ENCODE data around the gene EAPP. TPM values are rescaled to one million over a fixed set of nuclear protein-coding genes. Genes with fewer than 3 reads are reported as not detected.

The EAPP gene
- total and polyA plus RNA-seq, 11 donors: 11.4 to 28.5 (median 19.5) TPM

DNA sequence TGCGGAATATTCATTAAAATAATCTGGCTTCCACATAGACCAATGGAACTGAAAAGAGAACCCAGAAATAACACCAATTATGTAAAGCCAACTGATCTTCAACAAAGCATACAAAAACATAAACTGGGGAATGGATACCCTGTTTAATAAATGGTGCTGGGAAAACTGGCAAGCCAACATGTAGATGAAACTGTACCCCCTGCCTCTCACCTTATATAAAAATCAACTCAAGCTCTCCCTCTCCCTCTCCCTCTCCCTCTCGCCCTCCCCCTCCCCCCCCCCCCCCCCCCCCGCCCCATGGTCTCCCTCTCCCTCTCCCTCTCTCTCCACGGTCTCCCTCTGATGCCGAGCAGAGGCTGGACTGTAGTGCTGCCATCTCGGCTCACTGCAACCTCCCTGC lies 64.3 kb downstream of the EAPP start:
- ATAC-seq: no peak
- intact Hi-C loops (cut with DNase I): no loop called here
- TF ChIP-seq POLR2A (IDR thresholded peaks at IDR 0.05): no peak
- TF ChIP-seq, protein P1, sequence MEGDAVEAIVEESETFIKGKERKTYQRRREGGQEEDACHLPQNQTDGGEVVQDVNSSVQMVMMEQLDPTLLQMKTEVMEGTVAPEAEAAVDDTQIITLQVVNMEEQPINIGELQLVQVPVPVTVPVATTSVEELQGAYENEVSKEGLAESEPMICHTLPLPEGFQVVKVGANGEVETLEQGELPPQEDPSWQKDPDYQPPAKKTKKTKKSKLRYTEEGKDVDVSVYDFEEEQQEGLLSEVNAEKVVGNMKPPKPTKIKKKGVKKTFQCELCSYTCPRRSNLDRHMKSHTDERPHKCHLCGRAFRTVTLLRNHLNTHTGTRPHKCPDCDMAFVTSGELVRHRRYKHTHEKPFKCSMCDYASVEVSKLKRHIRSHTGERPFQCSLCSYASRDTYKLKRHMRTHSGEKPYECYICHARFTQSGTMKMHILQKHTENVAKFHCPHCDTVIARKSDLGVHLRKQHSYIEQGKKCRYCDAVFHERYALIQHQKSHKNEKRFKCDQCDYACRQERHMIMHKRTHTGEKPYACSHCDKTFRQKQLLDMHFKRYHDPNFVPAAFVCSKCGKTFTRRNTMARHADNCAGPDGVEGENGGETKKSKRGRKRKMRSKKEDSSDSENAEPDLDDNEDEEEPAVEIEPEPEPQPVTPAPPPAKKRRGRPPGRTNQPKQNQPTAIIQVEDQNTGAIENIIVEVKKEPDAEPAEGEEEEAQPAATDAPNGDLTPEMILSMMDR (IDR thresholded peaks at IDR 0.05): no peak

DNA sequence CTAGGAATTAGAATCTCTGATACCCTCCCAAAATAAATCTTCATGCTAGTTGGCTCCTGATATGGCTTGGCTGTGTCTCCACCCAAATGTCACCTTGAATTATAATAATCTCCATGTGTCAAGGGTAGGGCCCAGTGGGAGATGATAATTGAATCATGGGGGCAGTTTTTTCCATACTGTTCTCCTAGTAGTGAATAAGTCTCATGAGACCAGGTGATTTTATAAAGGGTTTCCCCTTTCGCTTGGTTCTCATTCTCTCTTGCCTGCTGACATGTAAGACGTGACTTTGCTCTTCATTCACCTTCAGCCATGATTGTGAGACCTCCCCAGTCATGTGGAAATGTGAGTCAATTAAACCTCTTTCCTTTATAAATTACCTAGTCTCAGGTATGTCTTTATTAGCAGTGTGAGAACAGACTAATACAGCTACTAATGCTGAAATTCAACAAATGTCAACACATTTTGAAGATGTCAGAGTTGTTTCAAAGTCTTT lies 65.3 kb downstream of the EAPP start:
- Histone ChIP-seq H3K36me3 (no peaks in the 10 kb centered on the region), H3K4me1 (no peaks in the 10 kb centered on the region), H3K27me3 (no peaks in the 10 kb centered on the region), H3K9me3 (no peaks in the 10 kb centered on the region), H3K27ac (no peak overlapping the region), H3K4me3 (no peak overlapping the region)
- ATAC-seq (no peak), DNase-seq (no peak)
- intact Hi-C loops (cut with DNase I): no loop called here
- TF ChIP-seq POLR2A (IDR thresholded peaks at IDR 0.05): no peak
- TF ChIP-seq, protein P1 (IDR thresholded peaks at IDR 0.05): no peak
- WGBS, 4 donors: 79 to 84% (median 83%) methylated on average over 2 of the region's 2 CpGs

More for the DNA sequence above, 64.3 kb downstream of the EAPP start:
- Histone ChIP-seq H3K4me3 (no peak overlapping the region), H3K36me3 (no peaks in the 10 kb centered on the region), H3K27me3 (no peaks in the 10 kb centered on the region), H3K4me1 (no peaks in the 10 kb centered on the region), H3K9me3 (no peaks in the 10 kb centered on the region), H3K27ac (no peak overlapping the region)
- no peak for DNase-seq
- WGBS, 4 donors: 80 to 88% (median 84%) methylated on average over 4 to 5 of the region's 6 CpGs

DNA sequence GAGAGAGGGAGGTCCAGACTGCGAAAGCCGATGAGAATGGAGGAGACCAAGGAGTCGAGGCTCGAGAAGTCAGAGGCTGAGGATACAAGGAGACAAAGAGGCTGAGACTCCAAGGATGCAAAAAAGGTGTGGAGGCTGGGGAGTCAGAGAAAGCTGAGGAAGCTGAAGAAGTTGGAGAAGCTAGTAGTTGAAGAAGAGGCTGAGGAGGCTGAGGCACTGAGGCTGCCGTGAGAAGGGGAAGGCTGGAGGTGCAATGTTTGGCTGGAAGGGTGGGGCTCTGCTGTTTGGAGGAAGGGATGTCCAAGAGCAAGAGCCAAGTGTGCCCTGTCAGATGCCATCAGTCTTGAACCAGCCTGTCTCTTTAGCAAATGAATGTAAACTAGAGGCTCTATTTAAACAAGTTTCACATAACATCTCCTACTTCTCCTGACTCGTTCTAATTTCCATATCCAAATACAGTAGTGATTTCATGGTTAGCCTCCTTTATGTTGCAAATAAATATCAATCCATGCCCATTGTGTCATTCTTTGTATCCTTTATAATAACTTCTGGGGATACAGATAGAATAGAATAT lies 66.7 kb downstream of the EAPP start:
- H3K4me1 ChIP-seq: no peaks in the 10 kb centered on the region
- DNase-seq (no peak), ATAC-seq (no peak)
- WGBS, 4 donors: 79 to 91% (median 87%) methylated on average over 6 of the region's 6 CpGs
- no peak for TF ChIP-seq POLR2A (IDR thresholded peaks at IDR 0.05)
- TF ChIP-seq, protein P1 (IDR thresholded peaks at IDR 0.05): no peak
- no peak overlapping the region for H3K4me3 ChIP-seq
- intact Hi-C loops (cut with DNase I): no loop called here
- no peak overlapping the region for H3K27ac ChIP-seq
- no peaks in the 10 kb centered on the region for H3K27me3 ChIP-seq
- H3K36me3 ChIP-seq: no peaks in the 10 kb centered on the region
- no peaks in the 10 kb centered on the region for H3K9me3 ChIP-seq

DNA sequence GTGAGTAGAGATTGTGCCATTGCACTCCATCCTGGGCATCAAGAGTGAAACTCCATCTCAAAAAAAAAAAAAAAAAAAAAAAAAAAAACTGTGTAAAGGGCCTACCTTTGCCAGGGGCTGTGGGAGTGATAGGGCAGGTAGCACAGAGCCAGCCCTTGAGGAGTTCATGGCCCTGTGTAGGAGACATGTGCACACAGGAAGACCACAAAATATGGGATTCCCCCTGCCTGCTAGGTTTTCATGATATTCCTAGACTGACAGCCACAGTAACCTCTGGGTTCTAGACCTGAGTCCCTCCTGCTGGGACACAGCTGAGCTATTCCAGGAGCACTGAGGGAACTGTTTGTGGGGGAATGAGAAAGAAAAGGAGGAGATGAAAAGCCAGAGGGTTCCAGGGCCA lies 69.2 kb downstream of the EAPP start:
- Histone ChIP-seq H3K27ac (no peak overlapping the region), H3K4me3 (no peak overlapping the region), H3K27me3 (no peaks in the 10 kb centered on the region), H3K9me3 (no peaks in the 10 kb centered on the region), H3K4me1 (peaks cover 0 to 6% (median 0%) of the 10 kb centered on the region in 12 donors), H3K36me3 (no peaks in the 10 kb centered on the region)
- TF ChIP-seq POLR2A (IDR thresholded peaks at IDR 0.05): no peak
- TF ChIP-seq, protein P1 (IDR thresholded peaks at IDR 0.05): no peak
- intact Hi-C loops (cut with DNase I): no loop called here
- ATAC-seq: no peak
- no peak for DNase-seq

Measured in heart left ventricle (tissue), 16 donors.